ENCODE measurements around the gene LAT. TPM values are rescaled to one million over a fixed set of nuclear protein-coding genes. Genes with fewer than 3 reads are reported as not detected.
"Not testable (repeated sequence)": the region's sequence is repeated elsewhere in the genome, so short reads cannot be mapped to it uniquely, and the experiment has no call there.

Gene LAT
- total and polyA plus RNA-seq, 2 of the 4 experiments (the other 2 are of a cell fraction): 0.18 to 7.4 TPM

DNA sequence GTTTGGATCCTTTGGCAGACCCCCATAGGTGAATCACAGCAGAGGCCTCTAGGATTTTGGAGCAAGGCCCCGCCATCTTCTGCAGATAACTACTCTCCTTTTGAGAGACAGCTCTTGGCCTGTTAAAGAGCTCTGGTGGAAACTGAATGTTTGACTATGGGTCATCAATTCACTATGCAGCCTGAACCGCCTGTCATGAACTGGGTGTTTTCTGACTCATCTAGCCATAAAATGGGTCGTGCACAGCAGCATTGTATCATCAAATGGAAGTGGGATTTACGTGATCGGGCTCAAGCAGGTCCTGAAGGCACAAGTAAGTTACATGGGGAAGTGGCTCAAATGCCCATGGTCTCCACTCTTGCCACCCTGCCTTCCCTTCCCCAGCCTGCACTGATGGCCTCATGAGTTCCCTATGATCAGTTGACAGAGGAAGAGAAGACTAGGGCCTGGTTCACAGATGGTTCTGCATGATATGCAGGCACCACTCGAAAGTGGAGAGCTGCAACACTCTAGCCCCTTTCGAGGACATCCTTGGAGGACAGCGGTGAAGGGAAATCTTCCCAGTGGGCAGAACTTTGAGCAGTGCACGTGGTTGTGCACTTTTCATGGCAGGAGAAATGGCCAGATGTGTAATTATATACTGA is 19.8 kb downstream of the LAT start:
- intact Hi-C loops (cut with micrococcal nuclease); H3K27ac ChIP-seq (ENCODE audit: insufficient read depth, low read length); H2BK120ac ChIP-seq (ENCODE audit: low read depth, low read length); H4K8ac ChIP-seq (ENCODE audit: low read depth in 2 of 2, low read length in 2 of 2); ATAC-seq (ENCODE audit: low read depth); H3K9me3 ChIP-seq (ENCODE audit: control insufficient read depth, insufficient read depth, low read length); H3K36me3 ChIP-seq (ENCODE audit: control insufficient read depth, insufficient read depth, low read length); H3K14ac ChIP-seq (replicated peaks; ENCODE audit: low read depth, low read length); H3K18ac ChIP-seq (ENCODE audit: low read depth, low read length); H2AK9ac ChIP-seq (replicated peaks; ENCODE audit: low read depth, low read length, poor library complexity); H4K5ac ChIP-seq (ENCODE audit: low read depth, low read length); dilution Hi-C loops (cut with HindIII; ENCODE audit: low sequenced_read_pairs, unreplicated experiment); BruUV-seq (replicated peaks); H4K20me1 ChIP-seq (ENCODE audit: insufficient read depth, low read length); H3K27me3 ChIP-seq (ENCODE audit: control insufficient read depth, insufficient read depth, low read length); H3K79me1 ChIP-seq (ENCODE audit: low read depth in 1 of 2, low read length in 2 of 2); POLR2A ChIA-PET (ENCODE audit: unreplicated experiment); H3K4me3 ChIP-seq (ENCODE audit: insufficient read depth, low read depth, low read length); H2BK15ac ChIP-seq (ENCODE audit: low read depth, low read length); H3K4ac ChIP-seq (ENCODE audit: low read depth, low read length); H2AFZ ChIP-seq (replicated peaks; ENCODE audit: low read length, poor library complexity); H2BK5ac ChIP-seq (ENCODE audit: low read depth, low read length, poor library complexity, severe bottlenecking); H4K91ac ChIP-seq (ENCODE audit: insufficient read depth, low read depth, low read length); H2BK20ac ChIP-seq (ENCODE audit: low read depth, low read length); H3K56ac ChIP-seq (ENCODE audit: extremely low read depth, insufficient read depth, low read length); in situ Hi-C loops (cut with MboI; ENCODE audit: low sequenced_read_pairs); H3K9ac ChIP-seq (ENCODE audit: low read depth, low read length); H3K23ac ChIP-seq (ENCODE audit: low read depth, low read length); H3K4me1 ChIP-seq (ENCODE audit: control insufficient read depth, insufficient read depth, low read length); H3K4me2 ChIP-seq (ENCODE audit: low read depth, low read length); H3K9me1 ChIP-seq (ENCODE audit: insufficient read depth, low read length); H2AK5ac ChIP-seq (ENCODE audit: low read depth, low read length): not testable (repeated sequence)
- peak; percentile 25 for DNase-seq
- CTCF ChIA-PET: interaction anchor here (0.6 kb wide), 1 partner anchor 10 kb away, joined by 3 read pairs; no protein-coding TSS in a partner anchor
- WGBS, 2 experiments (ENCODE audit: extremely low coverage in 2 of 2, insufficient read length in 1 of 2): 30% methylated on average over 2 of the region's 9 CpGs; no CpG with 5 or more reads in 1 of the 2 experiments
